ENCODE data around the gene CCDC184.
"Not testable (repeated sequence)": the region's sequence is repeated elsewhere in the genome, so short reads cannot be mapped to it uniquely, and the experiment has no call there.

The CCDC184 gene

DNA sequence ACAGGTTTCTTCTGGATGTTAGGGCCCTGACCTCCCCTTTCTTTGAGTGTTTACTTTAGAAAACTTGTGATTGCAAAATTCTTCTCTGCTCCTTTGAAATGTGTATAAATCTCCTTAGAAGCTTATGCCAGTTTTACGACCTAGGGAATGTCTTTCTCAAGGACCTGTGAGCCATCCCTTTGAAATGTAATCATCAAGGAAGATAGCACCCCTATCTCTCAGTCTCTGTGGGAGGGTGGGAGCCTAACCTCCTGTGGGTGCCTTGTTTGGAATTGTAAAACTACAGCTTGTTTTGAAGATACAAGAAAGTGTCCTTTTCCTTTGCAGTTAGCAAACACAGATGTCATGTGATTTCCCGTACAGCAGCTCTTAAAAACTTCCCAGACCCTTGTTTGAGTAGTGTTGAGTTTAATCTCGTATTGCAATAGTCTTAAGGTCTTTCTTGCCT, 16.4 kb downstream of the CCDC184 start:
- no peak overlapping the region for H3K27ac ChIP-seq
- no peak for DNase-seq (ENCODE audit: low read depth, low spot score)

DNA sequence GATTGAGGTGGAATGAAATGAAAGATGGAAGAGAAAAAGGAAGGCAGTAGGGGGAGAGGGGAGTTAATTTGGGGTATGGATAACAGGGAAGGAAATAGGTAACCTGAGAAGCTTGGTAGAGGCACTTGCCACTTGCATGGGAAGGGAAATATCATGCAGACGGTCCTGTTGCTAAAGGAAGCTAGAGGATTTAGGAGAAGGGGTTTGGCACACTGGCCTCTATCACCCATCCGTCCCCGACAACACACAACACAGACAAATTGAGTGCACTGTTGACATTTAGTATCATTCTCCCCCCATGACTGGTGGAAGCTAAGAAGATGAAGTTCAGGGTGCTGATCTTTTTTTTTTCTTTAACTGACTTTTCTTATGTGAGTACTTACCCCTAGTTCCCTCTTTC, 17.6 kb downstream of the CCDC184 start:
- no peak for DNase-seq (ENCODE audit: low read depth, low spot score)
- no peak overlapping the region for H3K27ac ChIP-seq

DNA sequence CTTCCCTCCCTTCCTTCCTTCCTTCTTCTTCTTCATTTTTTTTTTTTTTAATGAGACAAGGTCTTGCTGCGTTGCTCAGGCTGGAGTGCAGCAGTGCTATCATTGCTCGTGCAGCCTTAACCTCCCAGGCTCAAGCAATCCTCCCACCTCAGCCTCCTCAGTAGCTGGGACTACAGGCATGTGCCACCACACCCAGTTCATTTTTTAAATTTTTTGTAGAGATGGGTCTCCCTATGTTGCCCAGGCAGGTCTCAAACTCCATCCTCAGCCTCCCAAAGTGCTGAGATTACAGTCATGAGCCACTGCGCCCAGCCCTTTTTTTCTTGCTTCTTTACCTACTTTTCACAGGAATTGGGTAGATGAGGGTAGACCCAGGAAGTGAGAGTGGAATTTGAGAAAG, 18.1 kb downstream of the CCDC184 start:
- H3K27ac ChIP-seq, result no peak overlapping the region
- no peak for DNase-seq (ENCODE audit: low read depth, low spot score)

DNA sequence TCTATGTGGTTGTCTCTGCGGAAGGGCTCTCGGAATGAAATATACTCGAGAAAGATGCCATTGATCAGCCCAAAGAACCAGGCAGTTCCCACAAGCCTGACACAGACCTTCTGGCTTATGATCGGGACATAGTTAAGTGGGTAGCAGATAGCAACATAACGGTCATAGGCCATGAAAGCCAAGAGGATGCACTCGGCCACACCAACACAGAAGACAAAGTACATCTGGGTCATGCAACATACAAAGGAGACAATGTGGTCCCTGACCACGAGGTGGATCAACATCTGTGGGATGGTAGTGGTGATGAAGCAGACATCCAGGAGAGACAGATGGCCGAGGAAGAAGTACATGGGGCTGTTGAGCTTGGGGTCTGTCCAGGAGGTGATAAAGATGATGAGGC, 19.3 kb downstream of the CCDC184 start:
- no peak for DNase-seq (ENCODE audit: low read depth, low spot score)

DNA sequence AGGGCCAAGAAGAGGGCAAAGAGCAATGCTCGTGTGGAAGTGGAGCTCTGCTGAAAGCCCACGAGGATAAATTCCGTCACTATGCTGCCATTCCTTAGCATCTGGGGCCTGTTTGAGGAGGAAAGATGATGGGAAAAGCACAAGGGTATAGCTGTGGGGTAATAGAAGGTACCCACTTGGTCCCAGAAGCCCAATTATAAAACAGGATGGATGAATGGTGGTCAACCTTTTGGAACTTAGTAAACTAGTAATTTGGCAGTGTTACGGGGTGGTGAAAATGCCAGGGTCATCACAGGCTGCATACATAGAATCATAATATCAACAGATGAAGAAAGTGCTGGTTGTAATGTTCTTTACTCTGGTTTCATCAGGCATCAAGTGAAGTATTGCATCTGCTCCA, 19.7 kb downstream of the CCDC184 start, which contains the start of gene OR10AD1:
Gene OR10AD1, minus strand, starts transcription at position 101 of the 400 bp plus-strand sequence. Its CDS starts 0 bp downstream, at position 101.
- H3K27ac ChIP-seq, result no peak within 1 kb of the TSS
- no peak for DNase-seq (ENCODE audit: low read depth, low spot score)

More for the DNA sequence above, 19.3 kb downstream of the CCDC184 start:
- no peak overlapping the region for H3K27ac ChIP-seq

DNA sequence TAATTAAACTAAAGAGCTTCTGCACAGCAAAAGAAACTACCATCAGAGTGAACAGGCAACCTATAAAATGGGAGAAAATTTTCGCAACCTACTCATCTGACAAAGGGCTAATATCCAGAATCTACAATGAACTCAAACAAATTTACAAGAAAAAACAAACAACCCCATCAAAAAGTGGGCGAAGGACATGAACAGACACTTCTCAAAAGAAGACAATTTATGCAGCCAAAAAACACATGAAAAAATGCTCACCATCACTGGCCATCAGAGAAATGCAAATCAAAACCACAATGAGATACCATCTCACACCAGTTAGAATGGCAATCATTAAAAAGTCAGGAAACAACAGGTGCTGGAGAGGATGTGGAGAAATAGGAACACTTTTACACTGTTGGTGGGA, 26.1 kb downstream of the CCDC184 start:
- H3K27ac ChIP-seq; DNase-seq (ENCODE audit: low read depth, low spot score): not testable (repeated sequence)

DNA sequence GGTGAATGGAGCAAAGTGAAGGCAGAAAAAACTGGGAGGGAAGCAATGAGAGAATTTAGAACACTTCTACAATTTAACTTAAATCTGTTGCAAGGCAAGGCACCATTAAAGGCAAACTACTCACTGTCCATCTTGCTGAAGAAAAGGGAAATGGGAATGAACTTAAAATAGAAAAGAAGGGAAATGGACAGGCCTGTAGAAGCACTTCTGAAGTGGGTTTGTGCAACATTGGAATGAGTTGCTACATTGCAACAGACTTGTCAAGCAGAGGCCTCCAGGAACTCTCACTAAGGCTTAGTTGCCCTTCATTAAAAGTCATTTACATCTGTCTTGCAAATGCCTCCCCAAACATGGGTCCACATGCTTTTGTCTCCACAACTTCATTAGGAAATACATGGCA, 33.3 kb downstream of the CCDC184 start:
- DNase-seq (ENCODE audit: low read depth, low spot score), result no peak
- H3K27ac ChIP-seq, result no peak overlapping the region

DNA sequence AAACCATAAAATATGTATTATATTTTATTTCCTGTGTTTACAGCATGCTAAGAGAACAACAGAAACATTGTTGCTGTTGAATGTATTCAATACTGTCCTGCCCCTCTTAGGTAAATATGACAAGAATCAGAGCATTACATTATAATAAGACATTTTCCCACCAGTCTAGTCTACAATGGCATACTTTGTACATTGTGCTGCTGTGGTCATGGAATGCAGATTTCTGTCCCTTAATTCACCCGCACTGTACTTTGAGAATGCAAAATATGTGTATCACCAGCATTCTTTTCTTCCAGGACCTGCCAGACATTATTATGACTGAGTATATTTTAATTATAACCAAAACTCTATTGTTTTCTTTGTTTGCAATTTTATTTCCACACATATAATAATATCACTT, 36.2 kb downstream of the CCDC184 start:
- no peak overlapping the region for H3K27ac ChIP-seq
- no peak for DNase-seq (ENCODE audit: low read depth, low spot score)

DNA sequence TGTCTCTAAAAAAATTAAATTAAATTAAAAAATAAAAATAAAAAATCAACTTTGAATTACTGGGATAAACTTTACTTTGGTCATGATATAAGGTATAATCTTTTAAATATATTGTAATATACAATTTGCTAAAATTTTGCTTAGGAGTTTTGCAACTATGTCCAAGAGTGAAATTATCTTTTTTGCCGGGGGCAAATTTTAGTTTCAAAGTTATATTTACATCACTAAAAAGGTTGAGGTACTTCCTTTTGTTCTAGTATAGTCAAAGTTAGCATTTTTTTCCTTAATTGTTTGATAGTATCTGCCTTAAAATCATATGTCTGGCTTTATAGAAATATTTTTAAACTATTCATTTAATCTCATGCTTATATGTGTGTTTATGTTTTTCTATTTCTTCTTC, 37.3 kb downstream of the CCDC184 start:
- no peak overlapping the region for H3K27ac ChIP-seq

DNA sequence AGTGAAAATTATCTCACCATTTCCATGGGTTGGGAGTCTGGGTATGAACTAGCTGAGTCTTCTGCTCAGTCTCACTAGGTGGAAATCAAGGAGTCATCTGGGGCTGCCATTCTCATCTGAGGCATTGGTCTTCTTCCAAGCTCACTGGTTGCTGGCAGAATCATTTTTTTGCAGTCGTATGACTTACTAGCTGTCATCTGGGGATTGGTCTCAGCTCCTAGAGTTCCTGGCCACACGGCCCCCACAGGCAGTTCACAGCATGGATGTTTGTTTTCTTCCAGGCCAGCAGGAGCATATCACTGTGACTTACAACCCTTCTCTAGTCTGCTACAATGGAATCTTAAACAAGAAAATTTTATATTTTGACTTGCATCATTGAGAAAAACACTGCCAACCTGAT, 38.2 kb downstream of the CCDC184 start:
- no peak overlapping the region for H3K27ac ChIP-seq
- DNase-seq (ENCODE audit: low read depth, low spot score), result no peak

More for the DNA sequence above, 37.3 kb downstream of the CCDC184 start:
- no peak for DNase-seq (ENCODE audit: low read depth, low spot score)

DNA sequence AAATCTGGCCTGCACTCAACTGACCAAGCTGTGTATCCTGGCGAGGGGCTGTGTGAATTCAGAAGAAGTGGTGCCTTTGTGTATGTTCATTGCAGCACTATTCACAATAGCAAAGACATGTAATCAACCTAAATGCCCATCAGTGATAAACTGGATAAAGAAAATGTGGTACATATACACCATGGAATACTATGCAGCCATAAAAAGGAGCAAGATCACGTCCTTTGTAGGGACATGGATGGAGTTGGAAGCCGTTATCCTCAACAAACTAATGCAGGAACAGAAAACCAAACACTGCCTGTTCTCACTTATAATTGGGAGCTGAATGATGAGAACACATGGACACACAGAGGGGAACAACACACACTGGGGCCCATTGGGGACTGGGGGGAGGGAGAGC, 41.1 kb downstream of the CCDC184 start:
- not testable (repeated sequence) for DNase-seq (ENCODE audit: low read depth, low spot score); H3K27ac ChIP-seq

DNA sequence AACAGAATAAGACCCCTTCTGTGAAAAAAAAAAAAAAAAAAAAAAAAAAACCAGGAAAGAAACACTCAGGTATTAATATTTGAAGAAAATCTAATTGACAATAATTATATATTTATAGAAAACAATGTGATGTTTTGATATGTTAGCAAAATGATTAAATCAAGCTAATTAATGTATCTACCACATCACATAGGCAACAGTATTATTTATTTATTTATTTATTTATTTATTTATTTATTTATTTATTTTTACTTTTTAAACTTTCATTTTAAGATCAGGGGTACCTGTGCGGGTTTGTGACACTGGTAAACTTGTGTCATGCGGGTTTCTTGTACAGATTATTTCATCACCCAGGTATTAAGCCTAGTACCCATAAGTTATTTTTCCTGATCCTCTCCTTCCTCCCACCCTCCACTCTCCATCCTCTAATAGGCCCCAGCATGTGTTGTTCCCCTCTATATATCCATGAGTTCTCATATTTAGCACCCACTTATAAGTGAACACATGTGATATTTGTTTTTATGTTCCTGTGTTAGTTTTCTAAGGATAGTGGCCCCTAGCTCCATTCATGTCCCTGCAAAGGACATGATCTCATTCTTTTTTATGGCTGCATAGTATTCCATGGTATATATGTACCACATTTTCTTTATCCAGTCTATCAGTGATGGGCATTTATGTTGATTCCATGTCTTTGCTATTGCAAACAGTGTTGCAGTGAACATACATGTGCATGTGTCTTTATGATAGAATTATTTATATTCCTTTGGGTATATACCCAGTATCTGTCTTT, 47.9 kb downstream of the CCDC184 start:
- not testable (repeated sequence) for H3K27ac ChIP-seq; DNase-seq (ENCODE audit: low read depth, low spot score)
